H1 (cell line): ENCODE measurements around the gene COL5A1. TPM values are rescaled to one million over a fixed set of nuclear protein-coding genes. Genes with fewer than 3 reads are reported as not detected.

Experiments
- CTCF ChIA-PET: fragments of 300-600 bp; sonication (Branson Sonifier 250); formaldehyde crosslinking; loops from one replicate; lab custom pipeline; 2021; ENCODE audit not compliant: partially characterized antibody; lab: Charles Lee
- POLR2A ChIA-PET: fragments of 300-600 bp; sonication (Branson Sonifier 250); formaldehyde crosslinking; loops from one replicate; lab custom pipeline; 2021; ENCODE audit warnings: inconsistent platforms; ENCODE audit not compliant: partially characterized antibody; lab: Charles Lee
- DNase-seq, 2 experiments: peaks; one replicate each; pipeline versions ENCODE4 v3.0.0 to v3.0.0-alpha.2; 2010 to 2022; ENCODE audit warnings: low spot score in 2 of 2, low read depth in 1 of 2, mixed read lengths in 1 of 2
- FAIRE-seq: peaks from 2 replicates; lab custom pipeline; 2011; peaks lifted over from hg19 to GRCh38; lab: Jason Lieb, UNC
- H2AFZ ChIP-seq: 2 replicates; pipeline ENCODE4 v1.8.1; 2012; ENCODE audit warnings: low read length, inconsistent platforms
- H2AK5ac ChIP-seq: 2 replicates; pipeline ENCODE4 v1.6.1; 2013; ENCODE audit warnings: low read depth, low read length
- H2BK120ac ChIP-seq: replicated peaks from 2 replicates; pipeline ENCODE3; 2013; ENCODE audit warnings: low read depth, low read length, inconsistent platforms
- H2BK12ac ChIP-seq: 2 replicates; pipeline ENCODE4 v1.6.1; 2013; ENCODE audit warnings: low read depth, low read length
- H2BK15ac ChIP-seq: 2 replicates; pipeline ENCODE4 v1.6.1; 2013; ENCODE audit warnings: low read length
- H2BK20ac ChIP-seq: 2 replicates; pipeline ENCODE4 v1.6.1; 2013; ENCODE audit warnings: low read length
- H2BK5ac ChIP-seq: 2 replicates; pipeline ENCODE4 v1.6.1; 2013; ENCODE audit warnings: low read depth, low read length
- H3K14ac ChIP-seq: 2 replicates; pipeline ENCODE4 v1.6.1; 2013; ENCODE audit warnings: inconsistent platforms; ENCODE audit not compliant: insufficient read length
- H3K18ac ChIP-seq: 2 replicates; pipeline ENCODE4 v1.6.1; 2013; ENCODE audit warnings: low read length; ENCODE audit errors: extremely low read depth
- H3K23ac ChIP-seq: 2 replicates; pipeline ENCODE4 v1.6.1; 2013; ENCODE audit warnings: inconsistent platforms; ENCODE audit not compliant: insufficient read length
- H3K23me2 ChIP-seq: 2 replicates; pipeline ENCODE4 v1.6.1; 2013; ENCODE audit warnings: low read depth, low read length
- H3K27ac ChIP-seq: 2 replicates; pipeline ENCODE4 v1.6.1; 2011; ENCODE audit warnings: low read depth, low read length, inconsistent platforms
- H3K27me3 ChIP-seq, 4 experiments: replicated peaks in 1 of 4; 1 replicate in 1 of 4; 2 replicates in 3 of 4; pipeline versions ENCODE4 v1.6.1 to v1.8.1; 2011 to 2013; ENCODE audit warnings: low read length in 3 of 4, mild to moderate bottlenecking in 3 of 4, inconsistent platforms in 2 of 4, mixed read lengths in 2 of 4, moderate library complexity in 1 of 4; ENCODE audit not compliant: control insufficient read depth in 3 of 4, insufficient read depth in 3 of 4; ENCODE audit errors: extremely low read depth in 1 of 4
- H3K36me3 ChIP-seq, 4 experiments: 2 replicates each; pipeline versions ENCODE4 v1.6.1 to v1.8.1; 2011 to 2013; ENCODE audit warnings: mild to moderate bottlenecking in 4 of 4, low read length in 3 of 4, moderate library complexity in 2 of 4, control low read depth in 1 of 4, inconsistent platforms in 1 of 4; ENCODE audit not compliant: insufficient read depth in 4 of 4, control insufficient read depth in 2 of 4
- H3K4ac ChIP-seq: replicated peaks from 2 replicates; pipeline ENCODE3; 2013; ENCODE audit warnings: low read length, low read depth, mixed read lengths, inconsistent platforms; ENCODE audit not compliant: insufficient read length
- H3K4me1 ChIP-seq, 4 experiments: replicated peaks in 1 of 4; 1 replicate in 1 of 4; 2 replicates in 3 of 4; pipeline versions ENCODE4 v1.6.1 to v1.8.1; 2011 to 2013; ENCODE audit warnings: low read length in 3 of 4, inconsistent platforms in 2 of 4, mixed read lengths in 1 of 4; ENCODE audit not compliant: insufficient read depth in 4 of 4, control insufficient read depth in 3 of 4
- H3K4me2 ChIP-seq, 2 experiments: 2 replicates each; pipeline versions ENCODE4 v1.6.1 to v1.8.1; 2011 to 2013; ENCODE audit warnings: low read depth in 2 of 2, low read length in 2 of 2, control low read depth in 1 of 2, inconsistent platforms in 1 of 2, mild to moderate bottlenecking in 1 of 2; ENCODE audit not compliant: insufficient read depth in 1 of 2
- H3K4me3 ChIP-seq, 4 experiments: fragments of 200-600, 300-600 bp in 1 of 4; sonication (generic), shearing (Covaris generic), sonication (Bioruptor Twin) in 1 of 4; 2 replicates each; pipeline versions ENCODE4 v1.5.1 to v1.8.1; 2011 to 2016; ENCODE audit warnings: low read length in 4 of 4, low read depth in 3 of 4, control low read depth in 2 of 4, inconsistent platforms in 2 of 4, mild to moderate bottlenecking in 2 of 4, mixed read lengths in 1 of 4, moderate library complexity in 1 of 4; ENCODE audit not compliant: insufficient read depth in 2 of 4; ENCODE audit errors: extremely low read depth in 1 of 4
- H3K56ac ChIP-seq: replicated peaks from 2 replicates; pipeline ENCODE3; 2013; ENCODE audit warnings: low read depth, mild to moderate bottlenecking, mixed read lengths, low read length, inconsistent platforms; ENCODE audit not compliant: insufficient read length
- H3K79me1 ChIP-seq: 2 replicates; pipeline ENCODE4 v1.6.1; 2013; ENCODE audit warnings: low read depth, low read length, control low read depth
- H3K79me2 ChIP-seq, 2 experiments: 2 replicates each; pipeline versions ENCODE4 v1.6.1 to v1.8.1; 2012 to 2013; ENCODE audit warnings: low read length in 2 of 2, mild to moderate bottlenecking in 2 of 2, inconsistent platforms in 1 of 2; ENCODE audit not compliant: insufficient read depth in 2 of 2, control insufficient read depth in 1 of 2
- H3K9ac ChIP-seq, 4 experiments: replicated peaks in 1 of 4; 1 replicate in 1 of 4; 2 replicates in 3 of 4; pipeline versions ENCODE4 v1.6.1 to v1.8.1; 2011 to 2013; ENCODE audit warnings: low read depth in 3 of 4, low read length in 3 of 4, control low read depth in 2 of 4, mild to moderate bottlenecking in 2 of 4, moderate library complexity in 2 of 4, inconsistent platforms in 1 of 4; ENCODE audit errors: extremely low read depth in 1 of 4
- H3K9me3 ChIP-seq, 2 experiments: 2 replicates each; pipeline versions ENCODE4 v1.6.1 to v1.8.1; 2012 to 2013; ENCODE audit warnings: mild to moderate bottlenecking in 2 of 2, moderate library complexity in 2 of 2, control low read depth in 1 of 2, inconsistent platforms in 1 of 2, low read depth in 1 of 2, low read length in 1 of 2, mixed read lengths in 1 of 2; ENCODE audit not compliant: insufficient read depth in 2 of 2
- H4K20me1 ChIP-seq, 2 experiments: replicated peaks in 1 of 2; 2 replicates each; pipeline versions ENCODE3 to v1.8.1; 2011 to 2013; ENCODE audit warnings: inconsistent platforms in 2 of 2, low read length in 2 of 2, mild to moderate bottlenecking in 1 of 2; ENCODE audit not compliant: insufficient read depth in 2 of 2, control insufficient read depth in 1 of 2
- H4K5ac ChIP-seq: 2 replicates; pipeline ENCODE4 v1.6.1; 2013; ENCODE audit warnings: low read length, low read depth, mixed read lengths, inconsistent platforms; ENCODE audit not compliant: insufficient read length
- H4K8ac ChIP-seq: 2 replicates; pipeline ENCODE4 v1.8.0; 2013; ENCODE audit warnings: mild to moderate bottlenecking, moderate library complexity, low read length, inconsistent platforms; ENCODE audit not compliant: insufficient read depth; ENCODE audit errors: extremely low read depth
- H4K91ac ChIP-seq: replicated peaks from 2 replicates; pipeline ENCODE3; 2013; ENCODE audit warnings: low read length, mixed read lengths, inconsistent platforms; ENCODE audit not compliant: insufficient read length
- ATF2 ChIP-seq: IDR thresholded peaks from 2 replicates; pipeline ENCODE4 v1.6.1; 2012; ENCODE audit warnings: low read length, inconsistent platforms
- E2F6 ChIP-seq: IDR thresholded peaks from 2 replicates; pipeline ENCODE4 v1.6.1; 2012; ENCODE audit warnings: inconsistent platforms
- JUND ChIP-seq: IDR thresholded peaks from 2 replicates; pipeline ENCODE4 v1.6.1; 2011; ENCODE audit warnings: mild to moderate bottlenecking, improper control_type of control experiment, low read length
- KDM1A ChIP-seq: fragments of 200-600, 300-600 bp; sonication (generic); IDR thresholded peaks from 2 replicates; pipeline ENCODE4 v1.7.1; 2016; ENCODE audit warnings: mild to moderate bottlenecking, low read length, borderline replicate concordance
- PHF8 ChIP-seq: fragments of 200-600 bp; sonication (generic); conservative IDR thresholded peaks from 2 replicates; pipeline ENCODE4 v1.7.1; 2012; ENCODE audit warnings: low read depth, mild to moderate bottlenecking, inconsistent platforms, low read length, moderate library complexity
- RAD21 ChIP-seq, 2 experiments: IDR thresholded peaks in 1 of 2; conservative IDR thresholded peaks in 1 of 2; 2 replicates each; pipeline ENCODE4 v1.6.1; 2011; ENCODE audit warnings: low read depth in 2 of 2, low read length in 2 of 2, improper control_type of control experiment in 1 of 2, inconsistent platforms in 1 of 2, mild to moderate bottlenecking in 1 of 2, moderate library complexity in 1 of 2
- SIRT6 ChIP-seq: IDR thresholded peaks from one replicate; pipeline ENCODE4 v1.7.1; 2012; ENCODE audit warnings: low read length, inconsistent platforms
- SRF ChIP-seq: IDR thresholded peaks from 2 replicates; pipeline ENCODE4 v1.6.1; 2011; ENCODE audit warnings: mild to moderate bottlenecking, low read depth, low read length, moderate library complexity
- WGBS, 2 experiments: shearing (Covaris generic) in 1 of 2; methylation state at CpG; one replicate each; pipeline versions ENCODE4 v1.1.6 to v1.1.7; 2013 to 2015; ENCODE audit warnings: low lambda C conversion rate in 2 of 2, mixed read lengths in 2 of 2, inconsistent platforms in 1 of 2, low coverage in 1 of 2, missing lambda C conversion rate in 1 of 2; ENCODE audit not compliant: insufficient replicate concordance in 2 of 2, insufficient coverage in 1 of 2, insufficient read length in 1 of 2; ENCODE audit errors: extremely low coverage in 1 of 2, missing lambda C conversion rate in 1 of 2; 5-methylcytosine and 5-hydroxymethylcytosine counted together
- polyA plus RNA-seq, 7 experiments: library from polyadenylated mRNA; depleted of rRNA in 3 of 7; stranded (reverse) in 5 of 7; unstranded in 2 of 7; fragments of >200 nt in 5 of 7; fragments of 200-250 nt in 2 of 7; gene quantifications; 1 replicate in 5 of 7; 2 replicates in 1 of 7; 4 replicates in 1 of 7; pipeline versions ENCODE4 v1.2.1 to v1.2.3, GENCODE V29; 2011 to 2013; ENCODE audit warnings: missing spikeins in 2 of 7, mixed read lengths in 2 of 7
- total RNA-seq: library from RNA; stranded (reverse); fragmentation: NEBNext Ultra II Directional; extraction: Animal tissue kit (Norgen Biotek cat#: 25700); gene quantifications from 2 replicates; pipeline ENCODE4 v1.2.1, GENCODE V29; 2021

COL5A1 gene
- total and polyA plus RNA-seq, 2 of the 8 experiments (the other 6 are each of a cell fraction or from before 2014, with no cell fraction given): 3.8 to 12.0 TPM

- FAIRE-seq: no peak
- no peak overlapping the region for H4K8ac ChIP-seq
- WGBS, 2 experiments: 94% methylated on average over 15 of the region's 21 CpGs; no CpG with 5 or more reads in 1 of the 2 experiments
Measured at GRCh38 chr9:134620751-134621557, 20.6 kb upstream of the COL5A1 start.

More at GRCh38 chr9:134620751-134621557, 20.6 kb upstream of the COL5A1 start:
- H2BK12ac ChIP-seq: no peak overlapping the region
- no peak overlapping the region for H2AK5ac ChIP-seq
- H3K4ac ChIP-seq: no peak overlapping the region
- no peaks in the 10 kb centered on the region for H3K36me3 ChIP-seq
- no peak overlapping the region; the same call in 1 of the 2 replicates for H3K27ac ChIP-seq
- H3K56ac ChIP-seq: no peak overlapping the region
- no peaks in the 10 kb centered on the region for H3K27me3 ChIP-seq
- no peak for TF ChIP-seq ATF2
- no peak for TF ChIP-seq JUND
- TF ChIP-seq E2F6: no peak
- TF ChIP-seq KDM1A: no peak
- TF ChIP-seq RAD21 (IDR thresholded peaks at IDR 0.05 in 1 of 2, conservative IDR thresholded peaks at IDR 0.05 in 1 of 2; ENCODE audit: low read depth in 2 of 2, low read length in 2 of 2): no peak
- TF ChIP-seq SIRT6: no peak
- TF ChIP-seq PHF8: no peak
- no peak for TF ChIP-seq SRF
- no peak overlapping the region for H4K91ac ChIP-seq
- CTCF ChIA-PET: interaction anchor here (0.7 kb wide), 1 partner anchor 16 kb away, joined by 3 read pairs; no protein-coding TSS in a partner anchor
- H2BK20ac ChIP-seq: no peak overlapping the region
- H3K23me2 ChIP-seq: peaks cover 2% of the 10 kb centered on the region; the same call in 1 of the 2 replicates
- no peak overlapping the region for H4K5ac ChIP-seq
- no peaks in the 10 kb centered on the region for H3K79me1 ChIP-seq
- H3K18ac ChIP-seq: no peak overlapping the region
- H3K23ac ChIP-seq: no peak overlapping the region
- H4K20me1 ChIP-seq: no peaks in the 10 kb centered on the region
- H2AFZ ChIP-seq: no peak overlapping the region
- H2BK5ac ChIP-seq: no peak overlapping the region
- H3K9ac ChIP-seq: no peak overlapping the region
- H3K4me1 ChIP-seq: peaks cover 0 to 9% (median 3%) of the 10 kb centered on the region in 4 experiments; a peak in 5 of 7 replicates
- H3K4me3 ChIP-seq: no peak overlapping the region
- no peaks in the 10 kb centered on the region for H3K79me2 ChIP-seq
- H3K14ac ChIP-seq: no peak overlapping the region
- H2BK15ac ChIP-seq: no peak overlapping the region
- no peak overlapping the region for H3K4me2 ChIP-seq
- no peaks in the 10 kb centered on the region for H3K9me3 ChIP-seq
- POLR2A ChIA-PET: interaction anchor here (1.2 kb wide), 1 partner anchor 20 kb away, joined by 3 read pairs; no protein-coding TSS in a partner anchor
- H2BK120ac ChIP-seq: no peak overlapping the region
- DNase-seq: peak in 1 of 2 experiments; percentile 23
